Mammary epithelial cell (primary cell): ENCODE results near the gene TCF19.

Source experiments
- EZH2 ChIP-seq: IDR thresholded peaks from 2 replicates; pipeline ENCODE4 v1.6.1; 2012; ENCODE audit warnings: low read length, inconsistent platforms, borderline replicate concordance
- TF ChIP-seq, protein P1 (sequence below), 2 donors: IDR thresholded peaks in 1 of 2; conservative IDR thresholded peaks in 1 of 2; 2 replicates each; pipeline ENCODE4 v1.5.1; 2011 to 2012; ENCODE audit warnings: inconsistent platforms in 2 of 2, low read length in 2 of 2, mild to moderate bottlenecking in 2 of 2, control low read depth in 1 of 2, low read depth in 1 of 2; ENCODE audit not compliant: insufficient read depth in 1 of 2; ENCODE audit errors: extremely low read depth in 1 of 2

DNA sequence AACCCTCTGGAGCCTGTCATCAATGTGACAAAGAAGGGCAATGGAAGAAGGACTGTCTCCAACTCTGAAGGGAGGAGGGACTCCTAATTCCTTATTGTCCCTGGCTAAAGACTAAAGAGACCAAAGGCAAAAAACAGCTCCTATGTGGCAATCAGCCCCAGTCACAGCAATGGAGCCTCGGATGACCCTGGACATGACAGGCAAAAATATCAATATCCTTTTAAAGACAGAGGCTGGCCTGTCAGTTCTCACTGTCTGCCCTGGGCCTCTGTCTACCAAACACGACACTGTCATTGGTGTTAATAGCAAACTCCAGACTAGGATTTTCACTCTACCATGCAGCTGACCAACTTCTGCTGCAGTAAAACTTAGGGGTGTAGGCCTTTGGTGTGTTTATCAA lies 50.1 kb downstream of the TCF19 start:
- TF ChIP-seq, protein P1, sequence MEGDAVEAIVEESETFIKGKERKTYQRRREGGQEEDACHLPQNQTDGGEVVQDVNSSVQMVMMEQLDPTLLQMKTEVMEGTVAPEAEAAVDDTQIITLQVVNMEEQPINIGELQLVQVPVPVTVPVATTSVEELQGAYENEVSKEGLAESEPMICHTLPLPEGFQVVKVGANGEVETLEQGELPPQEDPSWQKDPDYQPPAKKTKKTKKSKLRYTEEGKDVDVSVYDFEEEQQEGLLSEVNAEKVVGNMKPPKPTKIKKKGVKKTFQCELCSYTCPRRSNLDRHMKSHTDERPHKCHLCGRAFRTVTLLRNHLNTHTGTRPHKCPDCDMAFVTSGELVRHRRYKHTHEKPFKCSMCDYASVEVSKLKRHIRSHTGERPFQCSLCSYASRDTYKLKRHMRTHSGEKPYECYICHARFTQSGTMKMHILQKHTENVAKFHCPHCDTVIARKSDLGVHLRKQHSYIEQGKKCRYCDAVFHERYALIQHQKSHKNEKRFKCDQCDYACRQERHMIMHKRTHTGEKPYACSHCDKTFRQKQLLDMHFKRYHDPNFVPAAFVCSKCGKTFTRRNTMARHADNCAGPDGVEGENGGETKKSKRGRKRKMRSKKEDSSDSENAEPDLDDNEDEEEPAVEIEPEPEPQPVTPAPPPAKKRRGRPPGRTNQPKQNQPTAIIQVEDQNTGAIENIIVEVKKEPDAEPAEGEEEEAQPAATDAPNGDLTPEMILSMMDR (conservative IDR thresholded peaks at IDR 0.05 in 1 of 2, IDR thresholded peaks at IDR 0.05 in 1 of 2; ENCODE audit: extremely low read depth in 1 of 2, insufficient read depth in 1 of 2, low read depth in 1 of 2, low read length in 2 of 2) = no peak
- TF ChIP-seq EZH2 = no peak
